ENCODE results near the gene ZNF791. TPM values are rescaled to one million over a fixed set of nuclear protein-coding genes. Genes with fewer than 3 reads are reported as not detected.
"Not testable (repeated sequence)": the region's sequence is repeated elsewhere in the genome, so short reads cannot be mapped to it uniquely, and the experiment has no call there.

The ZNF791 gene
- total RNA-seq, 5 donors from 2014 or later (not counting 1 experiment from before 2014, with no cell fraction given), result 33.4 to 54.6 (median 43.9) TPM

DNA sequence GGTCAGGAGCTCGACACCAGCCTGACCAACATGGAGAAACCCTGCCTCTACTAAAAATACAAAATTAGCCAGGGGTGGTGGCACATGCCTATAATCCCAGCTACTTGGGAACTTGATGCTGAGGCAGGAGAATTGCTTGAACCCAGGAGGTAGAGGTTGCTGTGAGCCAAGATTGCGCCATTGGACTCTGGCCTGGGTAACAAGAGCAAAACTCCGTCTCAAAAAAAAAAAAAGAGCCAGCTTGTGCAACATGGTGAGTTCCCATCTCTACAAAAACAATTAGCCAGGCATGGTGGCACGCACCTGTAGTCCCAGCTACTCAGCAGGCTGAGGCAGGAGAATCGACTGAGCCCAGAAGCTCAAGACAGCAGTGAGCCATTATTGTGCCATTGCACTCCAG lies 67.3 kb downstream of the ZNF791 start:
- Histone ChIP-seq H3K4me1 (ENCODE audit: control insufficient read depth in 1 of 2, extremely low read depth in 1 of 2, insufficient read depth in 2 of 2, low read length in 2 of 2) (peaks cover 0 to 40% of the 10 kb centered on the region in 2 experiments), H3K36me3 (ENCODE audit: control insufficient read depth in 2 of 2, extremely low read depth in 1 of 2, insufficient read depth in 1 of 2, low read length in 1 of 2) (peaks cover 28 to 64% of the 10 kb centered on the region in 2 donors)
- CTCF ChIA-PET, result interaction anchor here (0.5 to 1.0 kb wide), 10 partner anchors 22 to 595 kb away, joined by 3 to 8 read pairs (median 4); partner anchors contain the start of gene ZNF563 (in 1 of the 2)
- Mint-ChIP-seq H3K4me1 (peaks cover 30 to 35% (median 32%) of the 10 kb centered on the region in 3 donors), H3K36me3 (peaks cover 33% of the 10 kb centered on the region)
- H3K27me3 Mint-ChIP-seq; H3K27me3 ChIP-seq (replicated peaks in 1 of 2; ENCODE audit: control insufficient read depth in 2 of 2, extremely low read depth in 1 of 2, insufficient read depth in 2 of 2, low read length in 1 of 2); H3K4me3 Mint-ChIP-seq; ATAC-seq (replicated peaks in 1 of 4); H3K9me3 ChIP-seq; DNase-seq; H3K27ac ChIP-seq (ENCODE audit: low read length); H3K4me3 ChIP-seq (ENCODE audit: control insufficient read depth in 1 of 2, extremely low read depth in 1 of 2, low read length in 1 of 2); H3K9me3 Mint-ChIP-seq; H3K27ac Mint-ChIP-seq: not testable (repeated sequence)
- POLR2A ChIA-PET, result interaction anchor here (0.5 to 1.3 kb wide), 8 partner anchors 19 to 795 kb away, joined by 3 to 8 read pairs (median 4); partner anchors contain the start of gene FBXW9 (in 1 of the 2)
- 96% methylated on average over 3 of the region's 5 CpGs for WGBS (ENCODE audit: insufficient coverage)

DNA sequence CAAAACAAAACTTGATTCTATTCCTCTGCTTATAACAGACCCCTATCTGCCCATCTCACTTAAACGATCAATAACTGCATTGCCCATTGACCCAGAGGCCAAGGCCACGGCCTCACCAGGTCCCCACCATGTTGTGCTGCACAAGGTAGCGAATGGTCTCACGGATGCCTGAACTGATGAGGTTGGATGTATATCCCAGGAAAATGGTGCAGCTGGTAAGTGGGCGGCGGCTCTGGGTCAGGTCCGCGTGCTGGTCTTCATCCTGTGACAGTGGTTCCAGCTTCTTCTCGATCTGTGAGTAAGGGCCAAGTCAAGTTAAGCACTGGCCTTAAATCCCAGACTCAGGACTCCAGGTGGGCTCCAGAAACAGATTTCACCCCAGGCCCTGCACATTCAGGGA lies 69.3 kb downstream of the ZNF791 start:
- peak overlapping the region; percentile 55 to 98 (median 88) for H3K4me3 Mint-ChIP-seq
- Histone ChIP-seq H3K4me1 (ENCODE audit: control insufficient read depth in 1 of 2, extremely low read depth in 1 of 2, insufficient read depth in 2 of 2, low read length in 2 of 2) (peaks cover 0 to 40% of the 10 kb centered on the region in 2 experiments), H3K27ac (ENCODE audit: low read length) (no peak overlapping the region), H3K4me3 (ENCODE audit: control insufficient read depth in 1 of 2, extremely low read depth in 1 of 2, low read length in 1 of 2) (no peak overlapping the region), H3K9me3 (no peaks in the 10 kb centered on the region), H3K27me3 (replicated peaks in 1 of 2; ENCODE audit: control insufficient read depth in 2 of 2, extremely low read depth in 1 of 2, insufficient read depth in 2 of 2, low read length in 1 of 2) (no peaks in the 10 kb centered on the region), H3K36me3 (ENCODE audit: control insufficient read depth in 2 of 2, extremely low read depth in 1 of 2, insufficient read depth in 1 of 2, low read length in 1 of 2) (peaks cover 26 to 51% of the 10 kb centered on the region in 2 donors)
- H3K27me3 Mint-ChIP-seq, result no peaks in the 10 kb centered on the region
- H3K36me3 Mint-ChIP-seq, result peaks cover 27% of the 10 kb centered on the region
- H3K27ac Mint-ChIP-seq, result peak overlapping the region; percentile 15 to 52
- 98% methylated on average over 6 of the region's 9 CpGs for WGBS (ENCODE audit: insufficient coverage)
- no peak for DNase-seq
- ATAC-seq (replicated peaks in 1 of 4), result no peak
- peaks cover 30% of the 10 kb centered on the region in 3 donors for H3K4me1 Mint-ChIP-seq
- ChIA-PET CTCF (interaction anchor here (0.6 to 0.7 kb wide), 4 partner anchors 14 to 171 kb away, joined by 3 to 5 read pairs (median 4); no protein-coding TSS in a partner anchor), POLR2A (no interaction called here)
- no peaks in the 10 kb centered on the region for H3K9me3 Mint-ChIP-seq

DNA sequence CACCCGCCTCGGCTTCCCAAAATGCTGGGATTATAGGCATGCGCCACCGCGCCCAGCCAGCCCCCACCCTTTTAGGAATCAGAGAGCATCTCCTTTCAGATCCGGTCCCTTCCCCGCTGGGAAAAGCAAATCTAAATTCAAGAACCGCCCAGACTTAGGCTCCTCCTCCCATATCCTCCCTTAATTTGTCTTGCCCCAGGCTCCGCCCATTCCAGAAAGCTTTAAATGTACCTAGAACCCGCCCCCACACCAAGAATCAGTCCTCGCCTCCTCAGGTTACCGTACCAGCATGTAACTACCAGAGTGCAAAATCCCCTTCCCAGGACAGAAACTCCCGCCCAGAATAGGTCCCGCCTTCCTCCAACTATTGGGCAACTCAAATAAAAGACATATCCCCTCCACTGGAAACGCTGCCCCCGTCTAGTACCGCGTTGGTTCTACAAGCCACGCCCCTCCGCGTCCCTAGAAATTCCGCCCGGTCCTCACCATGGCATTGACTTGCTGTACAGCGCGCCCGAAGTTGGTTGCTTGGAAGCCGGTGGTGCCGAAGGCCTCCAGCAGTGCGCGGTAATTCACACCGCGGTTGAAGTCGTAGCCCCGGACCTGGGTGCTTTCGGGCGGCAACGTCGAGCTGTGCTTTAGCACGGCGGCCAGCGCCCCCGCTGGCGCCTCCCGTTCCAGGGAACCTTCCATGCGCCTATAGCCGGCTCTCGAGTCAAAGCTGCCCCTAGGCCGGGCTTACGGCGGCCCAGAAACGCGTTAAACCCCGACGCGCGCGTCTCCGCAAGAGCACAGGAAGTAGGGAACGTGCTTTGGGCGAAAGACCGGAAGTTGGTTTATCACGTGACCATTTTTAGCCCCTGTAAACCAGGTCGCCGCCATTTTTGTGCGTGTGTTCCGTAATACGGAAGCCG lies 70.6 kb downstream of the ZNF791 start, which contains the start of gene DHPS:
DHPS (minus strand) TSS at position 807 of the 914 bp plus-strand sequence; CDS start at position 693, 114 bp downstream.
- Histone ChIP-seq H3K4me1 (ENCODE audit: control insufficient read depth in 1 of 2, extremely low read depth in 1 of 2, insufficient read depth in 2 of 2, low read length in 2 of 2) (peaks cover 0 to 39% of the 10 kb centered on the region in 2 experiments), H3K27me3 (replicated peaks in 1 of 2; ENCODE audit: control insufficient read depth in 2 of 2, extremely low read depth in 1 of 2, insufficient read depth in 2 of 2, low read length in 1 of 2) (no peaks in the 10 kb centered on the region), H3K9me3 (no peaks in the 10 kb centered on the region), H3K27ac (ENCODE audit: low read length) (peak within 1 kb of the TSS; percentile 92), H3K36me3 (ENCODE audit: control insufficient read depth in 2 of 2, extremely low read depth in 1 of 2, insufficient read depth in 1 of 2, low read length in 1 of 2) (peaks cover 21 to 38% of the 10 kb centered on the region in 2 donors), H3K4me3 (ENCODE audit: control insufficient read depth in 1 of 2, extremely low read depth in 1 of 2, low read length in 1 of 2) (peak within 1 kb of the TSS; percentile 76 to 89)
- ATAC-seq (replicated peaks in 1 of 4) (peak; percentile 81 to 85 (median 84)), DNase-seq (peak; percentile 64 to 99 (median 90))
- ChIA-PET CTCF (interaction anchor here (0.5 to 1.7 kb wide), 6 partner anchors 10 to 262 kb away, joined by 3 to 8 read pairs (median 6); partner anchors contain the start of gene TRIR (in 1 of the 2)), POLR2A (interaction anchor here (0.6 to 0.7 kb wide), 5 partner anchors 10 to 1185 kb away, joined by 3 to 9 read pairs (median 7); partner anchors contain the start of gene RNASEH2A (in 1 of the 2))
- Mint-ChIP-seq H3K4me1 (peaks cover 27 to 29% (median 28%) of the 10 kb centered on the region in 3 donors), H3K4me3 (peak within 1 kb of the TSS; percentile 88 to 98 (median 92)), H3K9me3 (no peaks in the 10 kb centered on the region), H3K27ac (peak within 1 kb of the TSS; percentile 93 to 97), H3K27me3 (no peaks in the 10 kb centered on the region), H3K36me3 (peaks cover 21% of the 10 kb centered on the region)
- under 1% methylated on average over 68 of the region's 68 CpGs for WGBS (ENCODE audit: insufficient coverage)

Other genes with a start within 250 kb of the ZNF791 start
- gene ZNF442, start 245.2 kb upstream of the ZNF791 start, total RNA-seq, result 1 to 10 TPM in 4 of 5 donors, under 1 TPM in 1; 0.98 to 3.8 (median 2.4) TPM
- 1 to 10 TPM; 2.2 to 9.8 (median 8.1) TPM for gene ZNF799, start 209.6 kb upstream of the ZNF791 start, total RNA-seq
- 1 to 10 TPM; 3.9 to 6.2 (median 4.5) TPM for gene ZNF443, start 169.9 kb upstream of the ZNF791 start, total RNA-seq
- gene ZNF709, start 126.1 kb upstream of the ZNF791 start, total RNA-seq, result 1 to 10 TPM; 2.4 to 5.3 (median 5.1) TPM
- 10 to 100 TPM; 14.2 to 21.8 (median 20.8) TPM for gene ZNF564, start 59.4 kb upstream of the ZNF791 start, total RNA-seq
- 10 to 100 TPM; 11.8 to 14.0 (median 12.4) TPM for gene ZNF490, start 107 bp upstream of the ZNF791 start, total RNA-seq
- 100 to 1,000 TPM in 4 of 5 donors, 10 to 100 TPM in 1; 96.0 to 159 (median 149) TPM for gene MAN2B1, start 55.8 kb downstream of the ZNF791 start, total RNA-seq
- 10 to 100 TPM in 4 of 5 donors, 1 to 10 TPM in 1; 7.7 to 24.3 (median 17.6) TPM for gene WDR83, start 55.9 kb downstream of the ZNF791 start, total RNA-seq
- gene DHPS, start 71.0 kb downstream of the ZNF791 start, total RNA-seq, result 100 to 1,000 TPM; 141 to 195 (median 177) TPM
- not detected for gene GNG14, start 77.1 kb downstream of the ZNF791 start, total RNA-seq
- 1 to 10 TPM; 3.4 to 6.2 (median 4.7) TPM for gene FBXW9, start 85.7 kb downstream of the ZNF791 start, total RNA-seq
- gene TNPO2, start 113.0 kb downstream of the ZNF791 start, total RNA-seq, result 10 to 100 TPM; 53.7 to 78.8 (median 62.6) TPM
- 100 to 1,000 TPM; 167 to 256 (median 254) TPM for gene TRIR, start 123.8 kb downstream of the ZNF791 start, total RNA-seq
- gene GET3, start 126.6 kb downstream of the ZNF791 start, total RNA-seq, result 10 to 100 TPM; 24.6 to 39.3 (median 34.1) TPM
- under 1 TPM in 1 of 5 donors, not detected in 4; 0.16 TPM for gene BEST2, start 140.9 kb downstream of the ZNF791 start, total RNA-seq
- gene HOOK2, start 164.6 kb downstream of the ZNF791 start, total RNA-seq, result 10 to 100 TPM; 19.7 to 26.6 (median 22.8) TPM
- 1,000 to 10,000 TPM in 2 of 5 donors, 100 to 1,000 TPM in 3; 117 to 2,289 (median 138) TPM for gene JUNB, start 180.6 kb downstream of the ZNF791 start, total RNA-seq
- 100 to 1,000 TPM in 3 of 5 donors, 10 to 100 TPM in 2; 94.5 to 150 (median 134) TPM for gene PRDX2, start 190.9 kb downstream of the ZNF791 start, total RNA-seq
- gene THSD8, start 191.1 kb downstream of the ZNF791 start, total RNA-seq, result 1 to 10 TPM in 1 of 5 donors, under 1 TPM in 3, not detected in 1; 0.63 to 2.4 (median 0.97) TPM
- 10 to 100 TPM in 3 of 5 donors, 1 to 10 TPM in 2; 4.7 to 18.0 (median 15.0) TPM for gene RNASEH2A, start 195.7 kb downstream of the ZNF791 start, total RNA-seq
- not detected for gene RTBDN, start 223.7 kb downstream of the ZNF791 start, total RNA-seq
- under 1 TPM; 0.29 to 0.75 (median 0.43) TPM for gene MAST1, start 227.6 kb downstream of the ZNF791 start, total RNA-seq

Measured in T-cell (primary cell).